GM19372 (cell line): ENCODE measurements around the gene FAM9B.

Source experiments
- ATAC-seq: cut with Tn5 transposase; IDR thresholded peaks from one replicate; pipeline ENCODE4 v1.9.1; 2021; ENCODE audit warnings: mild to moderate bottlenecking, low read depth, moderate library complexity; ENCODE audit not compliant: unreplicated experiment

Gene FAM9B

DNA sequence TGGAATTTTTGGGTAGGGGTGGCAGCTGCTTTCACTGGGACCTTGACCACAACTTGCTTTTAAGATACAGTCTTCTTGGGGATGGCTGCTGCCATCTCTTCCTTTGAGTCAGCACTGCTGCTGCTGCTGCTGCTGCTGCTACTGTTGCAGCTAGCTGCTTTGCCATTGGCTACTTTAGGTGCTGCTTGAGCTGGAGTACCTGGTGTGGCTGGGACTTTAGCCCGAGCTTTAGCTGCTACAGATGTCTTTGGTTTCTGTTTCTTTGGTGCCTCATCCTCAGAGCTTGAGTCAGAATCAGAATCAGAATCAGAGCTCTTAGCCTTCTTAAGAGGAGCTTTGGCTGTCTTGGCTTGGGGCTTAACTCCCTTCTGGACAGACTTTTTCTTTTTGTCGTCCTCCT, 52.2 kb downstream of the FAM9B start:
- ATAC-seq: no peak

DNA sequence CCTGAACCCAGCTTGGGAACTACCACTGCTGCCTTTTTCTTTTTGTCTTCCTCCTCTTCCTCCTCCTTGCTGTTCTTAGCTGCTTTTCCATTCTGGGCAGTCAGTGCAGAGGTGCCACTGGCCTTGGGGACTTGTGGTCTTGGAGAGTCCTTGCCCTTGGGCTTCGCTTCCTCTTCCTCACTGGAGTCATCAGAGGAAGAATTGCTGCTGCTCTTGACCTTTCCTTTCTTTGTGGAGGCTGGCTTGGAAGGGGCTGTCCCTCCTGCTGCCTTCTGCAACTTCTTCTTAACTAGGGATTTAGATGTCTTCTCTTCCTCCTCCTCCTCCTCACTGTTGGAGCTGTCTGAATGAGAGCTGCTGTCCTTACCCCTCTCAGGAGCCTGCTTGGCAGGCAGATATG, 53.2 kb downstream of the FAM9B start:
- ATAC-seq: no peak
